SK-N-SH treated with all-trans-retinoic acid at 6 μM for 48 hours (cell line): Measurements from ENCODE around the gene ARHGAP33.

ENCODE experiments used
- ATAC-seq: fragments of 200-7000 bp; cut with Tn5 transposase; 3 replicates; pipeline ENCODE4 v1.9.1; 2020; ENCODE audit warnings: mild to moderate bottlenecking, moderate library complexity
- CREB5 ChIP-seq: fragments of 250-450 bp; sonication (Bioruptor Pico); IDR thresholded peaks from 2 replicates; pipeline ENCODE4 v1.5.1; 2020; ENCODE audit warnings: low read depth, mild to moderate bottlenecking, moderate library complexity
- CSDC2 ChIP-seq: fragments of 250-450 bp; sonication (Bioruptor Pico); IDR thresholded peaks from 2 replicates; pipeline ENCODE4 v1.5.0; 2020; ENCODE audit warnings: mild to moderate bottlenecking, moderate library complexity
- CSRNP3 ChIP-seq: fragments of 250-450 bp; sonication (Bioruptor Pico); IDR thresholded peaks from 2 replicates; pipeline ENCODE4 v1.5.1; 2021; ENCODE audit warnings: mild to moderate bottlenecking, moderate library complexity
- GLIS3 ChIP-seq: fragments of 250-450 bp; sonication (Bioruptor Pico); IDR thresholded peaks from 2 replicates; pipeline ENCODE4 v1.5.0; 2020; ENCODE audit warnings: mild to moderate bottlenecking, moderate library complexity
- ISL1 ChIP-seq: fragments of 250-450 bp; sonication (Bioruptor Pico); IDR thresholded peaks from 2 replicates; pipeline ENCODE4 v2.1.2; 2022; ENCODE audit warnings: mild to moderate bottlenecking, moderate library complexity
- PATZ1 ChIP-seq: fragments of 250-450 bp; sonication (Bioruptor Pico); IDR thresholded peaks from 2 replicates; pipeline ENCODE4 v1.8.0; 2020; ENCODE audit warnings: mild to moderate bottlenecking, moderate library complexity, borderline replicate concordance
- SNAI2 ChIP-seq: fragments of 250-450 bp; sonication (Bioruptor Pico); IDR thresholded peaks from 2 replicates; pipeline ENCODE4 v1.5.0; 2020; ENCODE audit warnings: mild to moderate bottlenecking, moderate library complexity
- TCF4 ChIP-seq: fragments of 250-450 bp; sonication (Bioruptor Pico); IDR thresholded peaks from 2 replicates; pipeline ENCODE4 v1.8.0; 2021; ENCODE audit warnings: mild to moderate bottlenecking, moderate library complexity, borderline replicate concordance
- TSHZ2 ChIP-seq: fragments of 250-450 bp; sonication (Bioruptor Pico); IDR thresholded peaks from 2 replicates; pipeline ENCODE4 v1.5.0; 2020; ENCODE audit warnings: mild to moderate bottlenecking, moderate library complexity
- ZFP3 ChIP-seq: fragments of 250-450 bp; sonication (Bioruptor Pico); IDR thresholded peaks from 2 replicates; pipeline ENCODE4 v1.5.0; 2020; ENCODE audit warnings: mild to moderate bottlenecking, moderate library complexity
- ZFP30 ChIP-seq: fragments of 450-650 bp; formaldehyde crosslinking; IDR thresholded peaks from 2 replicates; pipeline ENCODE4 v1.5.0; 2022; ENCODE audit warnings: mild to moderate bottlenecking, moderate library complexity
- ZNF565 ChIP-seq: fragments of 450-650 bp; formaldehyde crosslinking; conservative IDR thresholded peaks from 2 replicates; pipeline ENCODE4 v1.5.0; 2020; ENCODE audit warnings: low read depth, mild to moderate bottlenecking, moderate library complexity
- ZNF70 ChIP-seq: fragments of 450-650 bp; formaldehyde crosslinking; IDR thresholded peaks from 2 replicates; pipeline ENCODE4 v1.5.0; 2020; ENCODE audit warnings: mild to moderate bottlenecking, moderate library complexity

Gene ARHGAP33

GRCh38 chr19:35757231-35757748 lies 18.1 kb upstream of the ARHGAP33 start:
- TF ChIP-seq TSHZ2 (CRISPR knock-in tag) (no peak), CSDC2 (CRISPR knock-in tag) (peak; percentile 39; the same call in 1 of the 2 replicates), ZFP30 (CRISPR knock-in tag) (no peak), TCF4 (CRISPR knock-in tag) (peak; percentile 38; the same call in 1 of the 2 replicates), PATZ1 (peak; percentile 92; the same call in 1 of the 2 replicates), CREB5 (peak; percentile 56; the same call in 1 of the 2 replicates), ISL1 (CRISPR knock-in tag) (no peak)
- peak; percentile 74 for ATAC-seq

- TF ChIP-seq GLIS3 (CRISPR knock-in tag) (no peak), ZNF70 (no peak), SNAI2 (CRISPR knock-in tag) (no peak), TCF4 (CRISPR knock-in tag) (no peak), ISL1 (CRISPR knock-in tag) (no peak), ZNF565 (CRISPR knock-in tag) (no peak), CSRNP3 (CRISPR knock-in tag) (no peak), PATZ1 (no peak), TSHZ2 (CRISPR knock-in tag) (0 out of 2 replicates have a peak, but pooled peaks have one; percentile 49)
- peak; percentile 96 for ATAC-seq
These were observed 17.4 kb upstream of the ARHGAP33 start, which contains the start of gene PROSER3 for GRCh38 chr19:35757749-35758608. PROSER3 (plus strand) TSS chr19:35758176; CDS start chr19:35758216, 40 bp downstream.

- ATAC-seq: no peak
- TF ChIP-seq ZFP3 (CRISPR knock-in tag): no peak
These were observed 15.7 kb upstream of the ARHGAP33 start for GRCh38 chr19:35759697-35760096.
